Neuronal stem cell (in vitro differentiated cells): ENCODE results near the gene ALDH3A1.

Experiments
- DNase-seq: peaks from one replicate; pipeline ENCODE4 v3.0.0-alpha.2; 2013; ENCODE audit warnings: low spot score
- H2AFZ ChIP-seq: one replicate; pipeline ENCODE4 v1.6.1; 2013; ENCODE audit warnings: mild to moderate bottlenecking, low read length, inconsistent platforms
- H2AK5ac ChIP-seq: 2 replicates; pipeline ENCODE4 v1.6.1; 2013; ENCODE audit warnings: low read depth, mild to moderate bottlenecking, inconsistent platforms, low read length, moderate library complexity, mixed read lengths
- H2BK120ac ChIP-seq: 2 replicates; pipeline ENCODE4 v1.6.1; 2013; ENCODE audit warnings: low read depth, mild to moderate bottlenecking, inconsistent platforms, low read length, moderate library complexity, mixed read lengths
- H2BK12ac ChIP-seq: one replicate; pipeline ENCODE4 v1.6.1; 2013; ENCODE audit warnings: low read length, inconsistent platforms
- H2BK15ac ChIP-seq: 2 replicates; pipeline ENCODE4 v1.6.1; 2013; ENCODE audit warnings: mild to moderate bottlenecking, low read length, inconsistent platforms, mixed read lengths
- H2BK5ac ChIP-seq: one replicate; pipeline ENCODE4 v1.6.1; 2013; ENCODE audit warnings: inconsistent platforms, mild to moderate bottlenecking, low read length, moderate library complexity
- H3K14ac ChIP-seq: one replicate; pipeline ENCODE4 v1.6.1; 2013; ENCODE audit warnings: low read length, inconsistent platforms
- H3K18ac ChIP-seq: 2 replicates; pipeline ENCODE4 v1.6.1; 2013; ENCODE audit warnings: low read length, inconsistent platforms
- H3K23ac ChIP-seq: 2 replicates; pipeline ENCODE4 v1.6.1; 2013; ENCODE audit warnings: low read depth, mild to moderate bottlenecking, mixed read lengths, low read length, inconsistent platforms; ENCODE audit not compliant: poor library complexity
- H3K27ac ChIP-seq: replicated peaks from 3 replicates; pipeline ENCODE4 v1.5.1; 2013; ENCODE audit warnings: low read length, inconsistent platforms
- H3K27me3 ChIP-seq, 3 experiments: 2 replicates each; pipeline ENCODE4 v1.6.1; 2013; ENCODE audit warnings: low read length in 3 of 3, mild to moderate bottlenecking in 2 of 3, inconsistent platforms in 1 of 3, low read depth in 1 of 3, mixed read lengths in 1 of 3, moderate library complexity in 1 of 3; ENCODE audit not compliant: control insufficient read depth in 3 of 3, insufficient read depth in 3 of 3
- H3K36me3 ChIP-seq, 2 donors: replicated peaks in 1 of 2; 2 replicates each; pipeline ENCODE4 v1.6.1; 2013; ENCODE audit warnings: low read length in 2 of 2; ENCODE audit not compliant: control insufficient read depth in 2 of 2, insufficient read depth in 2 of 2
- H3K4ac ChIP-seq: 2 replicates; pipeline ENCODE4 v1.6.1; 2013; ENCODE audit warnings: inconsistent platforms, mild to moderate bottlenecking, low read length, moderate library complexity
- H3K4me1 ChIP-seq, 2 donors: 1 replicate in 1 of 2; 2 replicates in 1 of 2; pipeline ENCODE4 v1.6.1; 2013; ENCODE audit warnings: low read length in 2 of 2, low read depth in 1 of 2; ENCODE audit not compliant: control insufficient read depth in 2 of 2, insufficient read depth in 1 of 2
- H3K4me2 ChIP-seq: one replicate; pipeline ENCODE4 v1.6.1; 2013; ENCODE audit warnings: mild to moderate bottlenecking, low read length, inconsistent platforms; ENCODE audit not compliant: insufficient read depth, poor library complexity, severe bottlenecking
- H3K4me3 ChIP-seq, 2 donors: 2 replicates each; pipeline ENCODE4 v1.5.1; 2013; ENCODE audit warnings: low read length in 2 of 2, mild to moderate bottlenecking in 2 of 2, inconsistent platforms in 1 of 2, moderate library complexity in 1 of 2
- H3K79me1 ChIP-seq: one replicate; pipeline ENCODE4 v1.6.1; 2013; ENCODE audit warnings: low read depth, mild to moderate bottlenecking, inconsistent platforms, low read length, moderate library complexity
- H3K9ac ChIP-seq: one replicate; pipeline ENCODE4 v1.6.1; 2013; ENCODE audit warnings: mild to moderate bottlenecking, low read depth, low read length, inconsistent platforms; ENCODE audit not compliant: poor library complexity
- H3K9me3 ChIP-seq, 2 donors: replicated peaks in 1 of 2; 2 replicates each; pipeline versions ENCODE3 to v1.6.1; 2013; ENCODE audit warnings: low read length in 2 of 2, mild to moderate bottlenecking in 2 of 2, inconsistent platforms in 1 of 2, low read depth in 1 of 2, mixed read lengths in 1 of 2, moderate library complexity in 1 of 2; ENCODE audit not compliant: control insufficient read depth in 2 of 2, insufficient read depth in 1 of 2
- H4K8ac ChIP-seq: one replicate; pipeline ENCODE4 v1.6.1; 2013; ENCODE audit warnings: low read depth, mild to moderate bottlenecking, inconsistent platforms, low read length, moderate library complexity
- H4K91ac ChIP-seq: one replicate; pipeline ENCODE4 v1.6.1; 2013; ENCODE audit warnings: low read length, low read depth, mild to moderate bottlenecking, inconsistent platforms; ENCODE audit not compliant: poor library complexity
- WGBS, 2 donors: extraction: QIAGEN DNeasy Blood & Tissue Kit; methylation state at CpG; one replicate each; pipeline ENCODE4 v1.1.7; 2013; ENCODE audit warnings: missing lambda C conversion rate in 2 of 2, mixed read lengths in 1 of 2; ENCODE audit not compliant: insufficient read length in 2 of 2, insufficient replicate concordance in 1 of 2; ENCODE audit errors: extremely low coverage in 2 of 2; 5-methylcytosine and 5-hydroxymethylcytosine counted together

ALDH3A1 gene

GRCh38 chr17:19733953-19734526 is 14.1 kb downstream of the ALDH3A1 start:
- no peak overlapping the region for H3K4me2 ChIP-seq
- no peaks in the 10 kb centered on the region for H3K79me1 ChIP-seq
- H3K4ac ChIP-seq: no peak overlapping the region
- no peaks in the 10 kb centered on the region for H3K9me3 ChIP-seq
- WGBS, 2 donors: no CpG with 5 or more reads among the region's 11 CpGs
- H3K4me3 ChIP-seq: no peak overlapping the region
- H4K91ac ChIP-seq: no peak overlapping the region
- no peak overlapping the region for H2BK5ac ChIP-seq
- H3K23ac ChIP-seq: no peak overlapping the region
- DNase-seq: no peak
- H2AK5ac ChIP-seq: no peak overlapping the region
- no peak overlapping the region for H4K8ac ChIP-seq
- no peak overlapping the region for H2BK15ac ChIP-seq
- no peak overlapping the region for H3K9ac ChIP-seq
- H3K27me3 ChIP-seq: peaks cover 0 to 23% (median 0%) of the 10 kb centered on the region in 3 experiments
- no peak overlapping the region for H3K18ac ChIP-seq
- no peak overlapping the region for H2BK120ac ChIP-seq
- no peak overlapping the region for H3K27ac ChIP-seq
- no peak overlapping the region for H2AFZ ChIP-seq
- H2BK12ac ChIP-seq: no peak overlapping the region
- no peak overlapping the region for H3K14ac ChIP-seq
- H3K36me3 ChIP-seq: no peaks in the 10 kb centered on the region
- H3K4me1 ChIP-seq: no peaks in the 10 kb centered on the region

- Histone ChIP-seq H3K14ac (no peak overlapping the region), H3K4me1 (no peaks in the 10 kb centered on the region), H2BK12ac (peak overlapping the region; percentile 5)
Observed at GRCh38 chr17:19731626-19732025, 16.5 kb downstream of the ALDH3A1 start.

GRCh38 chr17:19730843-19731242 is 17.3 kb downstream of the ALDH3A1 start:
- Histone ChIP-seq H3K14ac (peak overlapping the region; percentile 25), H3K27me3 (peaks cover 0 to 14% (median 0%) of the 10 kb centered on the region in 3 experiments), H2BK15ac (no peak overlapping the region), H4K91ac (no peak overlapping the region), H2AFZ (no peak overlapping the region), H3K4me3 (peak overlapping the region in 1 of 2 donors; percentile 33), H3K18ac (peak overlapping the region; percentile 20), H4K8ac (no peak overlapping the region), H3K79me1 (no peaks in the 10 kb centered on the region), H3K9me3 (no peaks in the 10 kb centered on the region), H3K4me1 (no peaks in the 10 kb centered on the region), H3K4ac (no peak overlapping the region), H2BK5ac (no peak overlapping the region), H3K23ac (no peak overlapping the region), H2AK5ac (peak overlapping the region; percentile 75), H3K9ac (no peak overlapping the region), H2BK120ac (no peak overlapping the region), H3K36me3 (no peaks in the 10 kb centered on the region), H2BK12ac (no peak overlapping the region), H3K4me2 (no peak overlapping the region), H3K27ac (no peak overlapping the region)
- WGBS, 2 donors: no CpG with 5 or more reads among the region's 4 CpGs
- no peak for DNase-seq

More at GRCh38 chr17:19731626-19732025, 16.5 kb downstream of the ALDH3A1 start:
- Histone ChIP-seq H3K4me2 (no peak overlapping the region), H2BK15ac (no peak overlapping the region), H2AK5ac (no peak overlapping the region), H4K91ac (no peak overlapping the region), H3K9ac (no peak overlapping the region), H3K79me1 (no peaks in the 10 kb centered on the region), H2BK5ac (no peak overlapping the region), H3K27ac (no peak overlapping the region), H2AFZ (no peak overlapping the region), H3K23ac (no peak overlapping the region), H2BK120ac (no peak overlapping the region), H3K9me3 (no peaks in the 10 kb centered on the region), H3K27me3 (peaks cover 0 to 19% (median 0%) of the 10 kb centered on the region in 3 experiments), H3K36me3 (no peaks in the 10 kb centered on the region), H3K4me3 (no peak overlapping the region), H3K18ac (peak overlapping the region; percentile 9), H4K8ac (no peak overlapping the region), H3K4ac (no peak overlapping the region)
- WGBS, 2 donors: no CpG with 5 or more reads among the region's 11 CpGs
- DNase-seq: no peak

GRCh38 chr17:19729900-19730299 is 18.2 kb downstream of the ALDH3A1 start:
- Histone ChIP-seq H3K4me2 (no peak overlapping the region), H2AFZ (no peak overlapping the region), H3K79me1 (no peaks in the 10 kb centered on the region), H3K18ac (peak overlapping the region; percentile 40), H4K91ac (no peak overlapping the region), H3K4ac (no peak overlapping the region), H4K8ac (no peak overlapping the region), H2AK5ac (no peak overlapping the region), H3K27ac (no peak overlapping the region), H3K9ac (no peak overlapping the region), H3K27me3 (peaks cover 0 to 10% (median 0%) of the 10 kb centered on the region in 3 experiments), H3K4me3 (no peak overlapping the region), H3K4me1 (no peaks in the 10 kb centered on the region), H3K36me3 (no peaks in the 10 kb centered on the region), H3K9me3 (no peaks in the 10 kb centered on the region), H2BK15ac (no peak overlapping the region), H3K23ac (no peak overlapping the region), H2BK12ac (no peak overlapping the region), H2BK120ac (no peak overlapping the region), H2BK5ac (no peak overlapping the region), H3K14ac (no peak overlapping the region)
- WGBS, 2 donors: no CpG with 5 or more reads among the region's 6 CpGs
- DNase-seq: no peak
